ENCODE data around the gene DOCK10. TPM values are rescaled to one million over a fixed set of nuclear protein-coding genes. Genes with fewer than 3 reads are reported as not detected.

The DOCK10 gene
- polyA plus RNA-seq, 1 donor (not counting 4 experiments of a cell fraction or from before 2014, with no cell fraction given), result 2.5 TPM

DNA sequence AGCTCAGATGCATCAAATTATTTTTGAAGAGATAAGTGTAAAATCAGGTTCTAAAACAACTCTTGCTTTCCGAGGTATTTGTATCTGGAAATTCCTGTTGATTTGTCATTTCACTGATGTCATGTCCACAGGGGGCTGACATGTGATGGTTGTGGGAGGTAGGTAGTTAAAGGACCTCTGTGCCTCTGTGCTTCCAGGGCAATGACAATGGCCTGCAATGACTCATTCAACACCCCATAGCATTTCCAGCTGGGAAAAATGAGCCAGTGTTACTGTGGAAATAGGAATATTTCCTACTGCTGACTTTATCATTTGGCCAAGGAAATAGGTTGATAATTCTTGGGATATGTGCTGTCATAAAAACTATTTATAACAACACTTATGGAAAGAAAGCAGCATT, 239.9 kb downstream of the DOCK10 start:
- no peak overlapping the region for H3K9ac ChIP-seq (ENCODE audit: control insufficient read depth, extremely low read depth, insufficient read depth, low read length)
- no peak for FAIRE-seq
- H3K4me1 ChIP-seq (ENCODE audit: control insufficient read depth, extremely low read depth, insufficient read depth, low read length), result peaks cover 5% of the 10 kb centered on the region
- no peaks in the 10 kb centered on the region for H3K27me3 ChIP-seq (ENCODE audit: control insufficient read depth, extremely low read depth, insufficient read depth, low read length)
- no peak for DNase-seq (ENCODE audit: low read depth, low spot score)
- no peak overlapping the region for H3K4me2 ChIP-seq (ENCODE audit: control insufficient read depth, extremely low read depth, insufficient read depth, low read depth, low read length)
- H3K4me3 ChIP-seq (ENCODE audit: control insufficient read depth in 2 of 3, extremely low read depth in 1 of 3, insufficient read depth in 2 of 3, low read depth in 1 of 3, low read length in 3 of 3), result no peak overlapping the region
- no peak overlapping the region for H3K27ac ChIP-seq (ENCODE audit: control insufficient read depth, insufficient read depth, low read length)
- H3K79me2 ChIP-seq (ENCODE audit: control insufficient read depth, insufficient read depth, low read length), result no peaks in the 10 kb centered on the region
- dilution Hi-C loops (cut with MboI; ENCODE audit: extremely low pct_ligation_motif_present, low sequenced_read_pairs), result no loop called here
- TF ChIP-seq, protein P1, sequence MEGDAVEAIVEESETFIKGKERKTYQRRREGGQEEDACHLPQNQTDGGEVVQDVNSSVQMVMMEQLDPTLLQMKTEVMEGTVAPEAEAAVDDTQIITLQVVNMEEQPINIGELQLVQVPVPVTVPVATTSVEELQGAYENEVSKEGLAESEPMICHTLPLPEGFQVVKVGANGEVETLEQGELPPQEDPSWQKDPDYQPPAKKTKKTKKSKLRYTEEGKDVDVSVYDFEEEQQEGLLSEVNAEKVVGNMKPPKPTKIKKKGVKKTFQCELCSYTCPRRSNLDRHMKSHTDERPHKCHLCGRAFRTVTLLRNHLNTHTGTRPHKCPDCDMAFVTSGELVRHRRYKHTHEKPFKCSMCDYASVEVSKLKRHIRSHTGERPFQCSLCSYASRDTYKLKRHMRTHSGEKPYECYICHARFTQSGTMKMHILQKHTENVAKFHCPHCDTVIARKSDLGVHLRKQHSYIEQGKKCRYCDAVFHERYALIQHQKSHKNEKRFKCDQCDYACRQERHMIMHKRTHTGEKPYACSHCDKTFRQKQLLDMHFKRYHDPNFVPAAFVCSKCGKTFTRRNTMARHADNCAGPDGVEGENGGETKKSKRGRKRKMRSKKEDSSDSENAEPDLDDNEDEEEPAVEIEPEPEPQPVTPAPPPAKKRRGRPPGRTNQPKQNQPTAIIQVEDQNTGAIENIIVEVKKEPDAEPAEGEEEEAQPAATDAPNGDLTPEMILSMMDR (optimal IDR thresholded peaks at IDR 0.05 in 1 of 3, IDR thresholded peaks at IDR 0.05 in 1 of 3, conservative IDR thresholded peaks at IDR 0.05 in 1 of 3; ENCODE audit: extremely low read depth in 1 of 3, insufficient read depth in 2 of 3, low read length in 3 of 3), result no peak
- TF ChIP-seq EZH2 (IDR thresholded peaks at IDR 0.05; ENCODE audit: low read length), result no peak
- H2AFZ ChIP-seq (ENCODE audit: control insufficient read depth, low read length), result no peak overlapping the region
- no peaks in the 10 kb centered on the region for H4K20me1 ChIP-seq (ENCODE audit: control insufficient read depth, extremely low read depth, insufficient read depth, low read length)
- H3K9me1 ChIP-seq (ENCODE audit: control insufficient read depth, extremely low read depth, insufficient read depth, low read length), result no peaks in the 10 kb centered on the region
- no peaks in the 10 kb centered on the region for H3K9me3 ChIP-seq (ENCODE audit: control insufficient read depth, low read depth, low read length)
- H3K36me3 ChIP-seq (ENCODE audit: control insufficient read depth in 2 of 2, extremely low read depth in 1 of 2, insufficient read depth in 2 of 2, low read length in 2 of 2), result no peaks in the 10 kb centered on the region

GRCh38 chr2:224801360-224801759, 240.9 kb downstream of the DOCK10 start:
- H3K36me3 ChIP-seq (ENCODE audit: control insufficient read depth in 2 of 2, extremely low read depth in 1 of 2, insufficient read depth in 2 of 2, low read length in 2 of 2), result no peaks in the 10 kb centered on the region
- no peak for FAIRE-seq
- no peak overlapping the region for H3K27ac ChIP-seq (ENCODE audit: control insufficient read depth, insufficient read depth, low read length)

More at GRCh38 chr2:224801360-224801759, 240.9 kb downstream of the DOCK10 start:
- Histone ChIP-seq H3K9ac (ENCODE audit: control insufficient read depth, extremely low read depth, insufficient read depth, low read length) (no peak overlapping the region), H3K4me3 (ENCODE audit: control insufficient read depth in 2 of 3, extremely low read depth in 1 of 3, insufficient read depth in 2 of 3, low read depth in 1 of 3, low read length in 3 of 3) (no peak overlapping the region), H3K9me3 (ENCODE audit: control insufficient read depth, low read depth, low read length) (no peaks in the 10 kb centered on the region), H3K27me3 (ENCODE audit: control insufficient read depth, extremely low read depth, insufficient read depth, low read length) (no peaks in the 10 kb centered on the region), H2AFZ (ENCODE audit: control insufficient read depth, low read length) (no peak overlapping the region), H4K20me1 (ENCODE audit: control insufficient read depth, extremely low read depth, insufficient read depth, low read length) (no peaks in the 10 kb centered on the region), H3K4me1 (ENCODE audit: control insufficient read depth, extremely low read depth, insufficient read depth, low read length) (no peaks in the 10 kb centered on the region), H3K4me2 (ENCODE audit: control insufficient read depth, extremely low read depth, insufficient read depth, low read depth, low read length) (no peak overlapping the region), H3K9me1 (ENCODE audit: control insufficient read depth, extremely low read depth, insufficient read depth, low read length) (no peaks in the 10 kb centered on the region), H3K79me2 (ENCODE audit: control insufficient read depth, insufficient read depth, low read length) (no peaks in the 10 kb centered on the region)
- dilution Hi-C loops (cut with MboI; ENCODE audit: extremely low pct_ligation_motif_present, low sequenced_read_pairs), result no loop called here
- DNase-seq (ENCODE audit: low read depth, low spot score), result no peak
- no peak for TF ChIP-seq EZH2 (IDR thresholded peaks at IDR 0.05; ENCODE audit: low read length)
- TF ChIP-seq, protein P1 (optimal IDR thresholded peaks at IDR 0.05 in 1 of 3, IDR thresholded peaks at IDR 0.05 in 1 of 3, conservative IDR thresholded peaks at IDR 0.05 in 1 of 3; ENCODE audit: extremely low read depth in 1 of 3, insufficient read depth in 2 of 3, low read length in 3 of 3), result no peak
